GM12891 (cell line): ENCODE results near the gene RNF5.

Experiments
- PAX5 ChIP-seq: IDR thresholded peaks from 2 replicates; pipeline ENCODE4 v1.6.1; 2011; ENCODE audit warnings: low read length, moderate library complexity, mild to moderate bottlenecking; ENCODE audit not compliant: insufficient read depth, severe bottlenecking
- POLR2A ChIP-seq: IDR thresholded peaks from 2 replicates; pipeline ENCODE4 v1.6.1; 2011; ENCODE audit warnings: low read depth, low read length, control low read depth
- POLR2AphosphoS5 ChIP-seq: IDR thresholded peaks from 2 replicates; pipeline ENCODE4 v1.6.1; 2011; ENCODE audit warnings: low read depth, low read length, control low read depth
- SPI1 ChIP-seq: IDR thresholded peaks from 2 replicates; pipeline ENCODE4 v1.6.1; 2011; ENCODE audit warnings: low read depth, low read length, control low read depth
- TAF1 ChIP-seq: IDR thresholded peaks from 2 replicates; pipeline ENCODE4 v1.6.1; 2011; ENCODE audit warnings: low read depth, low read length, control low read depth

- TF ChIP-seq POLR2A, result peak; percentile 52
- no peak for TF ChIP-seq POLR2AphosphoS5
- peak; percentile 51; the same call in 1 of the 2 replicates for TF ChIP-seq TAF1
- no peak for TF ChIP-seq SPI1
- no peak for TF ChIP-seq PAX5
Observed at GRCh38 chr6:32194825-32195651, 16.8 kb downstream of the RNF5 start.
